VCaP (cell line): ENCODE results near the gene PTPRCAP.

Experiments
- H3K27ac ChIP-seq: fragments of 450-650 bp; 2 replicates; pipeline ENCODE4 v1.5.1; 2017
- CTCF ChIP-seq: fragments of 450-650 bp; conservative IDR thresholded peaks from 2 replicates; pipeline ENCODE4 v1.5.1; 2017; ENCODE audit warnings: mild to moderate bottlenecking, moderate library complexity

PTPRCAP gene

DNA sequence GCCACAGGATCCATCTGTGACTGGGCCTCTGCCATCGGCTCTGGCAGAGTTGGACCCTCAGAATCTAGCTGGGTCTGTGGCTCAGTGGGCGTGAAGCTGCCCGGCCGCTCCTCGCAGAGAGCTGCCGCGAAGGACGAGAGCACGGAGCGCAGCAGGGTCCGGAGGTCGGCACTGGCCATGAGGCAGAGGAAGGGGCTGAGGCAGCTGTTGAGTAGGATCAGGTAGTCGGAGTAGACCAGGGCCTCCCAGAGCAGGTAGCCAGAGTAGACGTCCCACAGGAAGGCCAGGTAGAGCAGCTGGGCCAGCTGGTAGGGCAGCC is 14.1 kb upstream of the PTPRCAP start:
- peak overlapping the region; percentile 72 for H3K27ac ChIP-seq
- no peak for TF ChIP-seq CTCF

GRCh38 chr11:67450796-67451657 is 13.5 kb upstream of the PTPRCAP start:
- no peak for TF ChIP-seq CTCF
- peak overlapping the region; percentile 72 for H3K27ac ChIP-seq

DNA sequence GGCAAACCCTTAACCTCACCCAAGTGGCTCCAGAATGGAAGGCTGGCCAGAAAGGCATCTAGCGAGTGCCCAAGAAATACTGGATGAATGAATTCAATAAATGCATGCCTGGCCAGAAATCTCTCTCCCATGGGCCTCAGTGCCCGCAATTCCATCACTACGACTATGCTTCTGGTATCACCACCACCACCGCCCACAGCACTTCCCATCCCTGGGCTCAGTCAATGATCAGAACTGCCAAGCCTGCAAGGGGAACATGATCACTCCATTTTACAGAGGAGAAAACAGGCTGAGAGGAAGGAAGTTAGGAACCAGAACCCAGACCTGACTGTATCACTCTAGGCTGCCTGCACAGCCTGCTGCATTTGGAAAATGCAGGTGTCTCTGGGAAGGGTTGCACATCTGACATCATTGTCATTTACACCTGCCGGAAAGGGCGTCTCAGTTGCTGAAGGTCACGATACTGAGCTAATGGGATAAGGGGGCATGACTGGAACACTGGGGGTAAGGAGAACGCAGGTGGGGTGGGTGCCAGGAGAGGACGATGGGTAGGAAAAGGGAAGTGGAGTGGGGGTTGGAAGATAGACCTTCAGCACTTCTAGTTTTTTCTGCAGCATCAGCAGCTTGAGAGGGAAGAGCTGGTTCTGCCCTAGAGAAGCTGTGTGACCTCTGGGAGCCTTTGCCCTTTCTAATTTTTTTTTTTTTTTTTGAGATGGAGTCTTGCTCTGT is 11.8 kb upstream of the PTPRCAP start:
- H3K27ac ChIP-seq = no peak overlapping the region
- TF ChIP-seq CTCF = no peak

GRCh38 chr11:67448220-67448609 is 10.7 kb upstream of the PTPRCAP start:
- no peak overlapping the region for H3K27ac ChIP-seq
- TF ChIP-seq CTCF = no peak

DNA sequence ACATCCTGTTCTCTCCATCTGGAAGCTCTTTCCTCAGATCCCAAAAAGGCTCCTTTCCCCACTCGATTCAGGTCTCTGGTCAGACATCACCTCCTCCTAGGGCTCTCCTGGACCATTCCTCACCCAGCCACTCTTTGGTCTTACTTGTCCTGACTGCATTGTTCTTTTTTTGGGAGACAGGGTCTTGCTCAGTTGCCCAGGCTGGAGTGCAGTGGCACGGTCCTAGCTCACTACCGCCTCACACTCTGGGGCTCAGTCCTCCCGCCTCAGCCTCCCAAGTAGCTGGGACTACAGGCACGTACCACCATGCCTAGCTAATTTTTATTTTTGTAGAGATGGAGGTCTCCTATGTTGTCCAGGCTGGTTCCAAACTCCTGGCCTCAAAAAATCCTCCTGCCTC is 8.0 kb upstream of the PTPRCAP start:
- H3K27ac ChIP-seq = no peak overlapping the region
- no peak for TF ChIP-seq CTCF

- TF ChIP-seq CTCF = no peak
- peak overlapping the region; percentile 98 for H3K27ac ChIP-seq
These were observed 5.3 kb upstream of the PTPRCAP start for GRCh38 chr11:67442504-67443404.

GRCh38 chr11:67441731-67442351 is 4.4 kb upstream of the PTPRCAP start:
- H3K27ac ChIP-seq = peak overlapping the region; percentile 98
- TF ChIP-seq CTCF = no peak
